ENCODE data around the gene ZRANB3. TPM values are rescaled to one million over a fixed set of nuclear protein-coding genes. Genes with fewer than 3 reads are reported as not detected.
"Not testable (repeated sequence)": the region's sequence is repeated elsewhere in the genome, so short reads cannot be mapped to it uniquely, and the experiment has no call there.

ZRANB3 gene
- polyA plus RNA-seq (ENCODE audit: insufficient read length in 4 of 4) = 10 to 100 TPM in 1 of 4 donors, 1 to 10 TPM in 3; 8.3 to 10.1 (median 9.1) TPM

GRCh38 chr2:135530313-135531230, at the start of gene ZRANB3:
Gene ZRANB3, minus strand, starts transcription at chr2:135531218.
- DNase-seq (ENCODE audit: low read depth in 4 of 4, low spot score in 3 of 4) = peak; percentile 87 to 95 (median 94)

GRCh38 chr2:135573620-135574019, 42.6 kb upstream of the ZRANB3 start:
- no peak for DNase-seq (ENCODE audit: low read depth in 4 of 4, low spot score in 3 of 4)

- no peak for DNase-seq (ENCODE audit: low read depth in 4 of 4, low spot score in 3 of 4)
These were observed 39.9 kb upstream of the ZRANB3 start for GRCh38 chr2:135570884-135571283.

- DNase-seq (ENCODE audit: low read depth in 4 of 4, low spot score in 3 of 4) = no peak
These were observed 32.8 kb upstream of the ZRANB3 start for GRCh38 chr2:135563793-135564192.

- no peak for DNase-seq (ENCODE audit: low read depth in 4 of 4, low spot score in 3 of 4)
These were observed 30.9 kb upstream of the ZRANB3 start for GRCh38 chr2:135561925-135562324.

- no peak for DNase-seq (ENCODE audit: low read depth in 4 of 4, low spot score in 3 of 4)
These were observed 26.5 kb upstream of the ZRANB3 start for GRCh38 chr2:135557530-135557929.

GRCh38 chr2:135555311-135555710, 24.3 kb upstream of the ZRANB3 start:
- no peak for DNase-seq (ENCODE audit: low read depth in 4 of 4, low spot score in 3 of 4)

- DNase-seq (ENCODE audit: low read depth in 4 of 4, low spot score in 3 of 4) = no peak
These were observed 21.9 kb upstream of the ZRANB3 start for GRCh38 chr2:135552887-135553286.

GRCh38 chr2:135551356-135551755, 20.3 kb upstream of the ZRANB3 start:
- no peak for DNase-seq (ENCODE audit: low read depth in 4 of 4, low spot score in 3 of 4)

GRCh38 chr2:135547311-135547710, 16.3 kb upstream of the ZRANB3 start:
- no peak for DNase-seq (ENCODE audit: low read depth in 4 of 4, low spot score in 3 of 4)

- no peak for DNase-seq (ENCODE audit: low read depth in 4 of 4, low spot score in 3 of 4)
These were observed 15.4 kb upstream of the ZRANB3 start for GRCh38 chr2:135546436-135546835.

GRCh38 chr2:135533545-135533944, 2.5 kb upstream of the ZRANB3 start:
- not testable (repeated sequence) for DNase-seq (ENCODE audit: low read depth in 4 of 4, low spot score in 3 of 4)

- no peak for DNase-seq (ENCODE audit: low read depth in 4 of 4, low spot score in 3 of 4)
These were observed 1.6 kb upstream of the ZRANB3 start for GRCh38 chr2:135532581-135532980.

- DNase-seq (ENCODE audit: low read depth in 4 of 4, low spot score in 3 of 4) = peak; percentile 99 to 100 (median 100)
These were observed 496 bp upstream of the ZRANB3 start, which contains the start of gene R3HDM1 for GRCh38 chr2:135531231-135532197. Gene R3HDM1, plus strand, starts transcription at chr2:135531484. Its CDS starts 73,362 bp downstream, at chr2:135604846.

- no peak for DNase-seq (ENCODE audit: low read depth in 4 of 4, low spot score in 3 of 4)
These were observed 3.0 kb downstream of the ZRANB3 start for GRCh38 chr2:135528006-135528405.

GRCh38 chr2:135525786-135526185, 5.2 kb downstream of the ZRANB3 start:
- DNase-seq (ENCODE audit: low read depth in 4 of 4, low spot score in 3 of 4) = no peak

- DNase-seq (ENCODE audit: low read depth in 4 of 4, low spot score in 3 of 4) = no peak
These were observed 18.9 kb downstream of the ZRANB3 start for GRCh38 chr2:135512099-135512498.

GRCh38 chr2:135510577-135510976, 20.4 kb downstream of the ZRANB3 start:
- DNase-seq (ENCODE audit: low read depth in 4 of 4, low spot score in 3 of 4) = no peak

GRCh38 chr2:135504811-135505210, 26.2 kb downstream of the ZRANB3 start:
- no peak for DNase-seq (ENCODE audit: low read depth in 4 of 4, low spot score in 3 of 4)

- not testable (repeated sequence) for DNase-seq (ENCODE audit: low read depth in 4 of 4, low spot score in 3 of 4)
These were observed 32.4 kb downstream of the ZRANB3 start for GRCh38 chr2:135498588-135498987.

GRCh38 chr2:135494917-135495316, 36.1 kb downstream of the ZRANB3 start:
- DNase-seq (ENCODE audit: low read depth in 4 of 4, low spot score in 3 of 4) = no peak

Data from right renal pelvis (tissue), 4 donors.